Hepatocyte (in vitro differentiated cells): ENCODE measurements around the gene TGFB1.

Experiments
- EZH2 ChIP-seq: fragments of 200-600 bp; sonication (generic); IDR thresholded peaks from 2 replicates; pipeline ENCODE4 v1.6.1; 2016; ENCODE audit warnings: antibody characterized with exemption, mild to moderate bottlenecking, borderline replicate concordance
- TF ChIP-seq, protein P1 (sequence below): fragments of 200-600 bp; sonication (generic); IDR thresholded peaks from 2 replicates; pipeline ENCODE4 v1.5.1; 2016; ENCODE audit warnings: antibody characterized with exemption, mild to moderate bottlenecking; ENCODE audit not compliant: poor library complexity

- TF ChIP-seq, protein P1, sequence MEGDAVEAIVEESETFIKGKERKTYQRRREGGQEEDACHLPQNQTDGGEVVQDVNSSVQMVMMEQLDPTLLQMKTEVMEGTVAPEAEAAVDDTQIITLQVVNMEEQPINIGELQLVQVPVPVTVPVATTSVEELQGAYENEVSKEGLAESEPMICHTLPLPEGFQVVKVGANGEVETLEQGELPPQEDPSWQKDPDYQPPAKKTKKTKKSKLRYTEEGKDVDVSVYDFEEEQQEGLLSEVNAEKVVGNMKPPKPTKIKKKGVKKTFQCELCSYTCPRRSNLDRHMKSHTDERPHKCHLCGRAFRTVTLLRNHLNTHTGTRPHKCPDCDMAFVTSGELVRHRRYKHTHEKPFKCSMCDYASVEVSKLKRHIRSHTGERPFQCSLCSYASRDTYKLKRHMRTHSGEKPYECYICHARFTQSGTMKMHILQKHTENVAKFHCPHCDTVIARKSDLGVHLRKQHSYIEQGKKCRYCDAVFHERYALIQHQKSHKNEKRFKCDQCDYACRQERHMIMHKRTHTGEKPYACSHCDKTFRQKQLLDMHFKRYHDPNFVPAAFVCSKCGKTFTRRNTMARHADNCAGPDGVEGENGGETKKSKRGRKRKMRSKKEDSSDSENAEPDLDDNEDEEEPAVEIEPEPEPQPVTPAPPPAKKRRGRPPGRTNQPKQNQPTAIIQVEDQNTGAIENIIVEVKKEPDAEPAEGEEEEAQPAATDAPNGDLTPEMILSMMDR: no peak
- no peak for TF ChIP-seq EZH2
These were observed 14.2 kb upstream of the TGFB1 start for GRCh38 chr19:41367848-41368301.
